H1 (cell line): Measurements from ENCODE around the gene EYA2. TPM values are rescaled to one million over a fixed set of nuclear protein-coding genes. Genes with fewer than 3 reads are reported as not detected.

Experiments used
- CTCF ChIA-PET: fragments of 300-600 bp; sonication (Branson Sonifier 250); formaldehyde crosslinking; loops from one replicate; lab custom pipeline; 2021; ENCODE audit not compliant: partially characterized antibody; lab: Charles Lee
- POLR2A ChIA-PET: fragments of 300-600 bp; sonication (Branson Sonifier 250); formaldehyde crosslinking; loops from one replicate; lab custom pipeline; 2021; ENCODE audit warnings: inconsistent platforms; ENCODE audit not compliant: partially characterized antibody; lab: Charles Lee
- DNase-seq, 2 experiments: peaks; one replicate each; pipeline versions ENCODE4 v3.0.0 to v3.0.0-alpha.2; 2010 to 2022; ENCODE audit warnings: low spot score in 2 of 2, low read depth in 1 of 2, mixed read lengths in 1 of 2
- FAIRE-seq: peaks from 2 replicates; lab custom pipeline; 2011; peaks lifted over from hg19 to GRCh38; lab: Jason Lieb, UNC
- H2AFZ ChIP-seq: 2 replicates; pipeline ENCODE4 v1.8.1; 2012; ENCODE audit warnings: low read length, inconsistent platforms
- H2AK5ac ChIP-seq: 2 replicates; pipeline ENCODE4 v1.6.1; 2013; ENCODE audit warnings: low read depth, low read length
- H2BK120ac ChIP-seq: replicated peaks from 2 replicates; pipeline ENCODE3; 2013; ENCODE audit warnings: low read depth, low read length, inconsistent platforms
- H2BK12ac ChIP-seq: 2 replicates; pipeline ENCODE4 v1.6.1; 2013; ENCODE audit warnings: low read depth, low read length
- H2BK15ac ChIP-seq: 2 replicates; pipeline ENCODE4 v1.6.1; 2013; ENCODE audit warnings: low read length
- H2BK20ac ChIP-seq: 2 replicates; pipeline ENCODE4 v1.6.1; 2013; ENCODE audit warnings: low read length
- H2BK5ac ChIP-seq: 2 replicates; pipeline ENCODE4 v1.6.1; 2013; ENCODE audit warnings: low read depth, low read length
- H3K14ac ChIP-seq: 2 replicates; pipeline ENCODE4 v1.6.1; 2013; ENCODE audit warnings: inconsistent platforms; ENCODE audit not compliant: insufficient read length
- H3K18ac ChIP-seq: 2 replicates; pipeline ENCODE4 v1.6.1; 2013; ENCODE audit warnings: low read length; ENCODE audit errors: extremely low read depth
- H3K23ac ChIP-seq: 2 replicates; pipeline ENCODE4 v1.6.1; 2013; ENCODE audit warnings: inconsistent platforms; ENCODE audit not compliant: insufficient read length
- H3K23me2 ChIP-seq: 2 replicates; pipeline ENCODE4 v1.6.1; 2013; ENCODE audit warnings: low read depth, low read length
- H3K27ac ChIP-seq: 2 replicates; pipeline ENCODE4 v1.6.1; 2011; ENCODE audit warnings: low read depth, low read length, inconsistent platforms
- H3K27me3 ChIP-seq, 4 experiments: replicated peaks in 1 of 4; 1 replicate in 1 of 4; 2 replicates in 3 of 4; pipeline versions ENCODE4 v1.6.1 to v1.8.1; 2011 to 2013; ENCODE audit warnings: low read length in 3 of 4, mild to moderate bottlenecking in 3 of 4, inconsistent platforms in 2 of 4, mixed read lengths in 2 of 4, moderate library complexity in 1 of 4; ENCODE audit not compliant: control insufficient read depth in 3 of 4, insufficient read depth in 3 of 4; ENCODE audit errors: extremely low read depth in 1 of 4
- H3K36me3 ChIP-seq, 4 experiments: 2 replicates each; pipeline versions ENCODE4 v1.6.1 to v1.8.1; 2011 to 2013; ENCODE audit warnings: mild to moderate bottlenecking in 4 of 4, low read length in 3 of 4, moderate library complexity in 2 of 4, control low read depth in 1 of 4, inconsistent platforms in 1 of 4; ENCODE audit not compliant: insufficient read depth in 4 of 4, control insufficient read depth in 2 of 4
- H3K4ac ChIP-seq: replicated peaks from 2 replicates; pipeline ENCODE3; 2013; ENCODE audit warnings: low read length, low read depth, mixed read lengths, inconsistent platforms; ENCODE audit not compliant: insufficient read length
- H3K4me1 ChIP-seq, 4 experiments: replicated peaks in 1 of 4; 1 replicate in 1 of 4; 2 replicates in 3 of 4; pipeline versions ENCODE4 v1.6.1 to v1.8.1; 2011 to 2013; ENCODE audit warnings: low read length in 3 of 4, inconsistent platforms in 2 of 4, mixed read lengths in 1 of 4; ENCODE audit not compliant: insufficient read depth in 4 of 4, control insufficient read depth in 3 of 4
- H3K4me2 ChIP-seq, 2 experiments: 2 replicates each; pipeline versions ENCODE4 v1.6.1 to v1.8.1; 2011 to 2013; ENCODE audit warnings: low read depth in 2 of 2, low read length in 2 of 2, control low read depth in 1 of 2, inconsistent platforms in 1 of 2, mild to moderate bottlenecking in 1 of 2; ENCODE audit not compliant: insufficient read depth in 1 of 2
- H3K4me3 ChIP-seq, 4 experiments: fragments of 200-600, 300-600 bp in 1 of 4; sonication (generic), shearing (Covaris generic), sonication (Bioruptor Twin) in 1 of 4; 2 replicates each; pipeline versions ENCODE4 v1.5.1 to v1.8.1; 2011 to 2016; ENCODE audit warnings: low read length in 4 of 4, low read depth in 3 of 4, control low read depth in 2 of 4, inconsistent platforms in 2 of 4, mild to moderate bottlenecking in 2 of 4, mixed read lengths in 1 of 4, moderate library complexity in 1 of 4; ENCODE audit not compliant: insufficient read depth in 2 of 4; ENCODE audit errors: extremely low read depth in 1 of 4
- H3K56ac ChIP-seq: replicated peaks from 2 replicates; pipeline ENCODE3; 2013; ENCODE audit warnings: low read depth, mild to moderate bottlenecking, mixed read lengths, low read length, inconsistent platforms; ENCODE audit not compliant: insufficient read length
- H3K79me1 ChIP-seq: 2 replicates; pipeline ENCODE4 v1.6.1; 2013; ENCODE audit warnings: low read depth, low read length, control low read depth
- H3K79me2 ChIP-seq, 2 experiments: 2 replicates each; pipeline versions ENCODE4 v1.6.1 to v1.8.1; 2012 to 2013; ENCODE audit warnings: low read length in 2 of 2, mild to moderate bottlenecking in 2 of 2, inconsistent platforms in 1 of 2; ENCODE audit not compliant: insufficient read depth in 2 of 2, control insufficient read depth in 1 of 2
- H3K9ac ChIP-seq, 4 experiments: replicated peaks in 1 of 4; 1 replicate in 1 of 4; 2 replicates in 3 of 4; pipeline versions ENCODE4 v1.6.1 to v1.8.1; 2011 to 2013; ENCODE audit warnings: low read depth in 3 of 4, low read length in 3 of 4, control low read depth in 2 of 4, mild to moderate bottlenecking in 2 of 4, moderate library complexity in 2 of 4, inconsistent platforms in 1 of 4; ENCODE audit errors: extremely low read depth in 1 of 4
- H3K9me3 ChIP-seq, 2 experiments: 2 replicates each; pipeline versions ENCODE4 v1.6.1 to v1.8.1; 2012 to 2013; ENCODE audit warnings: mild to moderate bottlenecking in 2 of 2, moderate library complexity in 2 of 2, control low read depth in 1 of 2, inconsistent platforms in 1 of 2, low read depth in 1 of 2, low read length in 1 of 2, mixed read lengths in 1 of 2; ENCODE audit not compliant: insufficient read depth in 2 of 2
- H4K20me1 ChIP-seq, 2 experiments: replicated peaks in 1 of 2; 2 replicates each; pipeline versions ENCODE3 to v1.8.1; 2011 to 2013; ENCODE audit warnings: inconsistent platforms in 2 of 2, low read length in 2 of 2, mild to moderate bottlenecking in 1 of 2; ENCODE audit not compliant: insufficient read depth in 2 of 2, control insufficient read depth in 1 of 2
- H4K5ac ChIP-seq: 2 replicates; pipeline ENCODE4 v1.6.1; 2013; ENCODE audit warnings: low read length, low read depth, mixed read lengths, inconsistent platforms; ENCODE audit not compliant: insufficient read length
- H4K8ac ChIP-seq: 2 replicates; pipeline ENCODE4 v1.8.0; 2013; ENCODE audit warnings: mild to moderate bottlenecking, moderate library complexity, low read length, inconsistent platforms; ENCODE audit not compliant: insufficient read depth; ENCODE audit errors: extremely low read depth
- H4K91ac ChIP-seq: replicated peaks from 2 replicates; pipeline ENCODE3; 2013; ENCODE audit warnings: low read length, mixed read lengths, inconsistent platforms; ENCODE audit not compliant: insufficient read length
- CEBPB ChIP-seq: IDR thresholded peaks from 2 replicates; pipeline ENCODE4 v1.6.1; 2012; ENCODE audit warnings: low read depth, low read length
- CTCF ChIP-seq, 3 experiments: IDR thresholded peaks; 1 replicate in 2 of 3; 2 replicates in 1 of 3; pipeline versions ENCODE4 v1.5.1 to v1.6.1; 2011; ENCODE audit warnings: low read length in 3 of 3, mild to moderate bottlenecking in 3 of 3, inconsistent platforms in 2 of 3, low read depth in 1 of 3, moderate library complexity in 1 of 3; ENCODE audit not compliant: insufficient read depth in 1 of 3; ENCODE audit errors: control extremely low read depth in 1 of 3
- EGR1 ChIP-seq: IDR thresholded peaks from 2 replicates; pipeline ENCODE4 v1.6.1; 2011; ENCODE audit warnings: low read depth, low read length, borderline replicate concordance
- EP300 ChIP-seq, 2 experiments: IDR thresholded peaks; 1 replicate in 1 of 2; 2 replicates in 1 of 2; pipeline ENCODE4 v1.6.1; 2011 to 2012; ENCODE audit warnings: low read depth in 2 of 2, low read length in 2 of 2, mild to moderate bottlenecking in 2 of 2, borderline replicate concordance in 1 of 2, inconsistent platforms in 1 of 2, moderate library complexity in 1 of 2
- FOSL1 ChIP-seq: IDR thresholded peaks from 2 replicates; pipeline ENCODE4 v1.6.1; 2011; ENCODE audit warnings: mild to moderate bottlenecking, low read depth, low read length, moderate library complexity; ENCODE audit not compliant: insufficient read depth
- HDAC2 ChIP-seq, 2 experiments: fragments of 300-600 bp in 1 of 2; sonication (generic) in 1 of 2; IDR thresholded peaks; 2 replicates each; pipeline ENCODE4 v1.6.1; 2011 to 2012; ENCODE audit warnings: low read depth in 2 of 2, low read length in 2 of 2, mild to moderate bottlenecking in 2 of 2, moderate library complexity in 2 of 2, borderline replicate concordance in 1 of 2, inconsistent platforms in 1 of 2
- KDM1A ChIP-seq: fragments of 200-600, 300-600 bp; sonication (generic); IDR thresholded peaks from 2 replicates; pipeline ENCODE4 v1.7.1; 2016; ENCODE audit warnings: mild to moderate bottlenecking, low read length, borderline replicate concordance
- MAFK ChIP-seq: IDR thresholded peaks from 2 replicates; pipeline ENCODE4 v1.6.1; 2012; ENCODE audit warnings: low read depth, mild to moderate bottlenecking, improper control_type of control experiment, low read length
- RBBP5 ChIP-seq: IDR thresholded peaks from 2 replicates; pipeline ENCODE4 v1.7.1; 2012; ENCODE audit warnings: low read depth, mild to moderate bottlenecking, inconsistent platforms, low read length, moderate library complexity, borderline replicate concordance
- SP4 ChIP-seq: IDR thresholded peaks from 2 replicates; pipeline ENCODE4 v1.6.1; 2012; ENCODE audit warnings: low read length, inconsistent platforms
- TAF7 ChIP-seq: optimal IDR thresholded peaks from 2 replicates; pipeline ENCODE3; 2011; ENCODE audit warnings: low read depth, mild to moderate bottlenecking, inconsistent platforms, low read length, moderate library complexity, borderline replicate concordance
- WGBS, 2 experiments: shearing (Covaris generic) in 1 of 2; methylation state at CpG; one replicate each; pipeline versions ENCODE4 v1.1.6 to v1.1.7; 2013 to 2015; ENCODE audit warnings: low lambda C conversion rate in 2 of 2, mixed read lengths in 2 of 2, inconsistent platforms in 1 of 2, low coverage in 1 of 2, missing lambda C conversion rate in 1 of 2; ENCODE audit not compliant: insufficient replicate concordance in 2 of 2, insufficient coverage in 1 of 2, insufficient read length in 1 of 2; ENCODE audit errors: extremely low coverage in 1 of 2, missing lambda C conversion rate in 1 of 2; 5-methylcytosine and 5-hydroxymethylcytosine counted together
- polyA plus RNA-seq, 7 experiments: library from polyadenylated mRNA; depleted of rRNA in 3 of 7; stranded (reverse) in 5 of 7; unstranded in 2 of 7; fragments of >200 nt in 5 of 7; fragments of 200-250 nt in 2 of 7; gene quantifications; 1 replicate in 5 of 7; 2 replicates in 1 of 7; 4 replicates in 1 of 7; pipeline versions ENCODE4 v1.2.1 to v1.2.3, GENCODE V29; 2011 to 2013; ENCODE audit warnings: missing spikeins in 2 of 7, mixed read lengths in 2 of 7
- total RNA-seq: library from RNA; stranded (reverse); fragmentation: NEBNext Ultra II Directional; extraction: Animal tissue kit (Norgen Biotek cat#: 25700); gene quantifications from 2 replicates; pipeline ENCODE4 v1.2.1, GENCODE V29; 2021

EYA2 gene
- total and polyA plus RNA-seq, 2 of the 8 experiments (the other 6 are each of a cell fraction or from before 2014, with no cell fraction given), result 1.6 to 1.7 TPM

- no peak overlapping the region for H4K5ac ChIP-seq
- H4K8ac ChIP-seq, result peak overlapping the region; percentile 82; the same call in 1 of the 2 replicates
- H2BK5ac ChIP-seq, result no peak overlapping the region
- H3K79me1 ChIP-seq, result no peaks in the 10 kb centered on the region
- no peak overlapping the region for H2AK5ac ChIP-seq
- no peak overlapping the region for H2BK12ac ChIP-seq
- no peak overlapping the region for H3K23ac ChIP-seq
- no peak overlapping the region for H3K56ac ChIP-seq
- H4K20me1 ChIP-seq, result no peaks in the 10 kb centered on the region
- H3K27ac ChIP-seq, result no peak overlapping the region
- no peaks in the 10 kb centered on the region for H3K36me3 ChIP-seq
- DNase-seq (no peak), FAIRE-seq (no peak)
- 88% methylated on average over 3 of the region's 3 CpGs; no CpG with 5 or more reads in 1 of the 2 experiments for WGBS, 2 experiments
- no peak overlapping the region for H2BK15ac ChIP-seq
- H3K14ac ChIP-seq, result no peak overlapping the region
- H3K79me2 ChIP-seq, result no peaks in the 10 kb centered on the region
- H4K91ac ChIP-seq, result no peak overlapping the region
- no peaks in the 10 kb centered on the region for H3K27me3 ChIP-seq
- H2BK20ac ChIP-seq, result no peak overlapping the region
- H3K4me2 ChIP-seq, result no peak overlapping the region
- ChIA-PET CTCF (interaction anchor here (1.3 to 1.8 kb wide), 2 partner anchors 18 to 266 kb away, joined by 3 to 4 read pairs; no protein-coding TSS in a partner anchor), POLR2A (no interaction called here)
- H2AFZ ChIP-seq, result no peak overlapping the region
- H3K9me3 ChIP-seq, result peaks cover 0 to 10% of the 10 kb centered on the region in 2 experiments; a peak in 1 of 4 replicates
- no peak overlapping the region for H3K4ac ChIP-seq
- no peak overlapping the region for H3K4me3 ChIP-seq
- no peak overlapping the region for H2BK120ac ChIP-seq
- no peaks in the 10 kb centered on the region for H3K4me1 ChIP-seq
- H3K18ac ChIP-seq, result no peak overlapping the region
- no peak overlapping the region for H3K9ac ChIP-seq
- H3K23me2 ChIP-seq, result no peaks in the 10 kb centered on the region
- no peak for TF ChIP-seq MAFK
- no peak for TF ChIP-seq TAF7
- TF ChIP-seq SP4, result no peak
- TF ChIP-seq EGR1, result no peak
- no peak for TF ChIP-seq KDM1A
- no peak for TF ChIP-seq CEBPB
- no peak for TF ChIP-seq FOSL1
- no peak for TF ChIP-seq EP300 (IDR thresholded peaks at IDR 0.05; ENCODE audit: borderline replicate concordance in 1 of 2, low read depth in 2 of 2, low read length in 2 of 2)
- no peak for TF ChIP-seq HDAC2 (IDR thresholded peaks at IDR 0.05; ENCODE audit: borderline replicate concordance in 1 of 2, low read depth in 2 of 2, low read length in 2 of 2)
- no peak for TF ChIP-seq RBBP5
- TF ChIP-seq CTCF (IDR thresholded peaks at IDR 0.05; ENCODE audit: control extremely low read depth in 1 of 3, insufficient read depth in 1 of 3, low read depth in 1 of 3, low read length in 3 of 3), result no peak
These were observed 129.9 kb downstream of the EYA2 start for GRCh38 chr20:47024461-47024937.
